KMS-11 (cell line): ENCODE measurements around the gene FLAD1.

Experiments
- H2AFZ ChIP-seq: fragments of 200-600 bp; sonication (generic); 2 replicates; pipeline ENCODE4 v1.6.1; 2016; ENCODE audit warnings: antibody characterized with exemption, mixed run types, low read depth
- H3K27ac ChIP-seq: fragments of 200-600 bp; sonication (generic); 2 replicates; pipeline ENCODE4 v1.6.1; 2016; ENCODE audit warnings: mild to moderate bottlenecking, mixed run types
- H3K27me3 ChIP-seq: fragments of 200-600 bp; sonication (generic); 2 replicates; pipeline ENCODE4 v1.6.1; 2017; ENCODE audit warnings: mild to moderate bottlenecking, low read depth, mixed run types, moderate library complexity; ENCODE audit not compliant: insufficient read depth
- H3K36me3 ChIP-seq: fragments of 200-600 bp; sonication (generic); 2 replicates; pipeline ENCODE4 v1.6.1; 2017; ENCODE audit warnings: mild to moderate bottlenecking, mixed run types; ENCODE audit not compliant: insufficient read depth
- H3K4me1 ChIP-seq: fragments of 200-600 bp; sonication (generic); 2 replicates; pipeline ENCODE4 v1.6.1; 2016; ENCODE audit warnings: mild to moderate bottlenecking, low read depth, mixed run types; ENCODE audit not compliant: poor library complexity, severe bottlenecking
- H3K4me2 ChIP-seq: fragments of 200-600 bp; sonication (generic); 2 replicates; pipeline ENCODE4 v1.7.0; 2016; ENCODE audit warnings: mild to moderate bottlenecking, mixed run types
- H3K4me3 ChIP-seq: fragments of 200-600 bp; sonication (generic); IDR thresholded peaks from 2 replicates; pipeline ENCODE4 v1.6.1; 2017; ENCODE audit warnings: low read depth, low read length, mixed read lengths; ENCODE audit not compliant: insufficient read depth
- H3K79me2 ChIP-seq: fragments of 200-600 bp; sonication (generic); 2 replicates; pipeline ENCODE4 v1.6.1; 2016; ENCODE audit warnings: low read depth, mixed run types; ENCODE audit not compliant: insufficient read depth
- H3K9ac ChIP-seq: fragments of 200-600 bp; sonication (generic); 2 replicates; pipeline ENCODE4 v1.6.1; 2016; ENCODE audit warnings: mild to moderate bottlenecking, mixed run types
- H4K20me1 ChIP-seq: fragments of 200-600 bp; sonication (generic); 2 replicates; pipeline ENCODE4 v1.6.1; 2016; ENCODE audit warnings: mild to moderate bottlenecking, mixed run types; ENCODE audit not compliant: insufficient read depth
- TF ChIP-seq, protein P1 (sequence below): fragments of 200-600 bp; sonication (generic); conservative IDR thresholded peaks from 2 replicates; pipeline ENCODE4 v1.6.1; 2017; ENCODE audit warnings: low read depth, mild to moderate bottlenecking, antibody characterized with exemption, low read length, moderate library complexity, mixed read lengths

The FLAD1 gene

GRCh38 chr1:155026154-155026553, 43.0 kb downstream of the FLAD1 start:
- no peak overlapping the region for H3K9ac ChIP-seq
- no peaks in the 10 kb centered on the region for H4K20me1 ChIP-seq
- no peak overlapping the region for H3K4me2 ChIP-seq
- no peak overlapping the region for H3K27ac ChIP-seq
- peaks cover 15% of the 10 kb centered on the region; the same call in 1 of the 2 replicates for H3K27me3 ChIP-seq
- TF ChIP-seq, protein P1, sequence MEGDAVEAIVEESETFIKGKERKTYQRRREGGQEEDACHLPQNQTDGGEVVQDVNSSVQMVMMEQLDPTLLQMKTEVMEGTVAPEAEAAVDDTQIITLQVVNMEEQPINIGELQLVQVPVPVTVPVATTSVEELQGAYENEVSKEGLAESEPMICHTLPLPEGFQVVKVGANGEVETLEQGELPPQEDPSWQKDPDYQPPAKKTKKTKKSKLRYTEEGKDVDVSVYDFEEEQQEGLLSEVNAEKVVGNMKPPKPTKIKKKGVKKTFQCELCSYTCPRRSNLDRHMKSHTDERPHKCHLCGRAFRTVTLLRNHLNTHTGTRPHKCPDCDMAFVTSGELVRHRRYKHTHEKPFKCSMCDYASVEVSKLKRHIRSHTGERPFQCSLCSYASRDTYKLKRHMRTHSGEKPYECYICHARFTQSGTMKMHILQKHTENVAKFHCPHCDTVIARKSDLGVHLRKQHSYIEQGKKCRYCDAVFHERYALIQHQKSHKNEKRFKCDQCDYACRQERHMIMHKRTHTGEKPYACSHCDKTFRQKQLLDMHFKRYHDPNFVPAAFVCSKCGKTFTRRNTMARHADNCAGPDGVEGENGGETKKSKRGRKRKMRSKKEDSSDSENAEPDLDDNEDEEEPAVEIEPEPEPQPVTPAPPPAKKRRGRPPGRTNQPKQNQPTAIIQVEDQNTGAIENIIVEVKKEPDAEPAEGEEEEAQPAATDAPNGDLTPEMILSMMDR: no peak
- H3K4me3 ChIP-seq: no peak overlapping the region
- no peaks in the 10 kb centered on the region for H3K36me3 ChIP-seq
- H2AFZ ChIP-seq: no peak overlapping the region
- no peaks in the 10 kb centered on the region for H3K79me2 ChIP-seq
- no peaks in the 10 kb centered on the region for H3K4me1 ChIP-seq

GRCh38 chr1:155026588-155026987, 43.4 kb downstream of the FLAD1 start:
- H3K27me3 ChIP-seq: peaks cover 16% of the 10 kb centered on the region; the same call in 1 of the 2 replicates
- no peaks in the 10 kb centered on the region for H3K79me2 ChIP-seq
- H3K9ac ChIP-seq: no peak overlapping the region
- H3K4me3 ChIP-seq: no peak overlapping the region
- no peak overlapping the region for H3K4me2 ChIP-seq
- no peak overlapping the region for H2AFZ ChIP-seq
- no peaks in the 10 kb centered on the region for H3K4me1 ChIP-seq
- H3K27ac ChIP-seq: no peak overlapping the region
- no peaks in the 10 kb centered on the region for H3K36me3 ChIP-seq
- H4K20me1 ChIP-seq: no peaks in the 10 kb centered on the region
- TF ChIP-seq, protein P1: no peak

GRCh38 chr1:155029513-155030242, 46.5 kb downstream of the FLAD1 start:
- H3K4me3 ChIP-seq: no peak overlapping the region

DNA sequence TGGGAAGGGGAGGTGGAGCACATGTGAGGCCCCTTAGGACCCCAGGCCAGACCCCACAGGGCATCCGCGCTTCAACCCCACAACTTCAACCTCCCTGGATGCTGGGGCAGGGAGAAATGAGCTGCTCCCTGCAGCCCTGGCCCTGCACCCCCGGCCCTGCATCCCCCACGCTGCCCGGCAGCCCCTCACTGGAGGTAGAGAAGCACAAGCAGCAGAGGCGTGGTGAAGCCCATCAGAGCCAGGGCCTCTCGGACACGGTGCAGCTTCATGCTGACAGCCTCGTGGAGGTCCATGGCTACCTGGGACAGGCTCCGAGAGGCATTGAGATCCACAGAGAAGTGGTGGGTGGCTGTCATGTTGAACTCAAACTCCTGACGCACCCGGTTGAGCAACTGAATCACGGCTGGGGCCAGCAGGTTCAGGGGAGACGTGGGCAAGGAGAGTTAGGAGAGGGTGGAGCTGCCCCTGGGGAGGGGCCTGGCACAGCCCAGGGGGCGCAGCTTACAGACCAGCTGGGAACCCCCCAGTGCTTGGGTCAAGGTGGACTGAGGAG, 47.2 kb downstream of the FLAD1 start:
- Histone ChIP-seq H3K36me3 (no peaks in the 10 kb centered on the region), H3K9ac (no peak overlapping the region), H3K27ac (no peak overlapping the region), H3K4me3 (no peak overlapping the region), H3K79me2 (no peaks in the 10 kb centered on the region), H3K4me2 (no peak overlapping the region), H2AFZ (no peak overlapping the region), H4K20me1 (no peaks in the 10 kb centered on the region), H3K4me1 (no peaks in the 10 kb centered on the region), H3K27me3 (peaks cover 41% of the 10 kb centered on the region; the same call in 1 of the 2 replicates)
- TF ChIP-seq, protein P1: no peak

More at GRCh38 chr1:155029513-155030242, 46.5 kb downstream of the FLAD1 start:
- Histone ChIP-seq H4K20me1 (no peaks in the 10 kb centered on the region), H3K4me2 (no peak overlapping the region), H3K79me2 (no peaks in the 10 kb centered on the region), H2AFZ (no peak overlapping the region), H3K27ac (no peak overlapping the region), H3K36me3 (no peaks in the 10 kb centered on the region), H3K27me3 (peaks cover 39% of the 10 kb centered on the region; the same call in 1 of the 2 replicates), H3K9ac (no peak overlapping the region), H3K4me1 (no peaks in the 10 kb centered on the region)
- TF ChIP-seq, protein P1: no peak
